ENCODE results near the gene BTBD8. TPM values are rescaled to one million over a fixed set of nuclear protein-coding genes. Genes with fewer than 3 reads are reported as not detected.

The BTBD8 gene
- total RNA-seq, 4 donors from 2014 or later: 1.3 to 5.0 (median 2.8) TPM

DNA sequence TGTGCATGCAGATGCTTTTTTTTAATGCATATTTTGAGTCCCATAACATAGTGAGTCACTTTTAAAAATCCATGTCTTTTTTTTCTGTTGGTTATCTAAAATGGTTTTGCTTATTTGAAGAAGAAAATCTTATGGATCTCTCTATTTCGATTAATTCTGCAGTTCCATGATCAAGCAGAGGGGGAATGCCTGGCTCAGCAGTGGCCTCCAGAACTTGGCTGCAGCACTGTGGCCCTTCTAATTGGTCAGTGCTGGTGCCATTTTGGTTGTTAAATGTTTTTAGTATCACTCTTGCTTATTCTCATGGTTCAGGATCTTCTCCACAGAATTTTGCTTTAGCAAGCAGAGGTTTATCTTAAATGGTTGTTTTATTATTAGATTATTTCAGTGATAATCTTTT lies 39.2 kb upstream of the BTBD8 start:
- WGBS, 2 donors: 86 to 100% methylated on average over 1 of the region's 1 CpG
- no peak for DNase-seq (ENCODE audit: low spot score in 2 of 2)
- TF ChIP-seq, protein P1, sequence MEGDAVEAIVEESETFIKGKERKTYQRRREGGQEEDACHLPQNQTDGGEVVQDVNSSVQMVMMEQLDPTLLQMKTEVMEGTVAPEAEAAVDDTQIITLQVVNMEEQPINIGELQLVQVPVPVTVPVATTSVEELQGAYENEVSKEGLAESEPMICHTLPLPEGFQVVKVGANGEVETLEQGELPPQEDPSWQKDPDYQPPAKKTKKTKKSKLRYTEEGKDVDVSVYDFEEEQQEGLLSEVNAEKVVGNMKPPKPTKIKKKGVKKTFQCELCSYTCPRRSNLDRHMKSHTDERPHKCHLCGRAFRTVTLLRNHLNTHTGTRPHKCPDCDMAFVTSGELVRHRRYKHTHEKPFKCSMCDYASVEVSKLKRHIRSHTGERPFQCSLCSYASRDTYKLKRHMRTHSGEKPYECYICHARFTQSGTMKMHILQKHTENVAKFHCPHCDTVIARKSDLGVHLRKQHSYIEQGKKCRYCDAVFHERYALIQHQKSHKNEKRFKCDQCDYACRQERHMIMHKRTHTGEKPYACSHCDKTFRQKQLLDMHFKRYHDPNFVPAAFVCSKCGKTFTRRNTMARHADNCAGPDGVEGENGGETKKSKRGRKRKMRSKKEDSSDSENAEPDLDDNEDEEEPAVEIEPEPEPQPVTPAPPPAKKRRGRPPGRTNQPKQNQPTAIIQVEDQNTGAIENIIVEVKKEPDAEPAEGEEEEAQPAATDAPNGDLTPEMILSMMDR (IDR thresholded peaks at IDR 0.05): no peak
- no peak overlapping the region for H3K4me3 ChIP-seq (ENCODE audit: low read depth, poor library complexity, severe bottlenecking)
- intact Hi-C loops (cut with DNase I; ENCODE audit: low total_unique reads): no loop called here

DNA sequence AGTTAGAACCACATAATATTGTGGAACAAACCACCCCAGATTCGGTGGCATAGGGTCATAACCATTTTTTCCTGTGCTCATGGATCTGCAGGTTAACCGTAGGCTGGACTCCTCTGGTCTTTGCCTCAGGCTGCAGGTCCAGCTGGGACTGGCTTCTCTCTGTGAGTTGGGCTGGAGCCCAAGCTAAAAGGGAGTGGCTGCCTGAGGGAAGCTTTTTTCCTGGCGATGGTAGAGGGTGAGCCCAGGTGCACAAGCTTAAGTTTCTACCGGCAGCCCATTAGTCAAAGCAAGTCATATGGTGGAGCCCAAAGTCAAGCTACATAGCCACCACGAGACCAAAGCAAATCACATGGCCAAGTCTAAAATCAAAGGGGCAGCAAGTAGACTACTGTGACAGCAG lies 36.5 kb upstream of the BTBD8 start:
- WGBS, 2 donors: 43 to 58% methylated on average over 5 of the region's 5 CpGs
- H3K4me3 ChIP-seq (ENCODE audit: low read depth, poor library complexity, severe bottlenecking): no peak overlapping the region
- intact Hi-C loops (cut with DNase I; ENCODE audit: low total_unique reads): no loop called here
- no peak for TF ChIP-seq POLR2A (IDR thresholded peaks at IDR 0.05)
- TF ChIP-seq, protein P1 (IDR thresholded peaks at IDR 0.05): no peak
- DNase-seq (ENCODE audit: low spot score in 2 of 2): no peak

DNA sequence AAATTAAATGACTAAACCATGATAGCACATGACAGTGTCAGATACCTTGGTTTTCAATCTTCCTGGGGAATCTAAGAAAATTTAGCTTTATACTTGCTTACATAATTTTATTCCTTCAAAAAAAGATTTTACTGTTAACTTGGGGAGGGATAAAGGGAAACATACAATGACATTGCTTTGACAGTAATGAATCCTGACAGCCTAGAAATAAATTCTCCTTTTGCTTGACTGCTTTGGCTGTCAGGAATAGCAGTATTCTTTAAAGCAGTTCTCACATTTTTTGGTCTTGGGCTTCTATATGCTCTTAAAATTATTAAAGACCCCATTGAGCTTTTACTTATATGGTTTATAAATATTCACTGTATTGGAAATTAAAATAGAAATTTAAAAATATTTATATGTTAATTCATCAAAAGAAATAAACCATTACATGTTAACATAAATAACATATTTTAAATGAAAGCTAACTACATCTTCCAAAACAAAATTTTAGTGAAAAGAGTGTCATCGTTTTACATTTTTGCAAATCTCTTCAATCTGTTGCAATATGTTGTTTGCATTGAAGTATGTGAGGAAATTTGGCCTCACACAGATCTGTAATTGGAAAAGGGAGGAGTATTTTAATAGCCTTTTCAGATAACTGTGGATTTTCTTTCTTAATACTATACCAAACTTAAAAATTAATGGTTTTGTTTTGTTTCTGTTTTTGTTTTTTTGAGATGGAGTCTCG lies 34.2 kb upstream of the BTBD8 start:
- WGBS, 2 donors: 83 to 84% methylated on average over 2 of the region's 2 CpGs
- intact Hi-C loops (cut with DNase I; ENCODE audit: low total_unique reads): no loop called here
- H3K4me3 ChIP-seq (ENCODE audit: low read depth, poor library complexity, severe bottlenecking): no peak overlapping the region
- no peak for TF ChIP-seq POLR2A (IDR thresholded peaks at IDR 0.05)
- TF ChIP-seq, protein P1 (IDR thresholded peaks at IDR 0.05): no peak
- no peak for DNase-seq (ENCODE audit: low spot score in 2 of 2)

DNA sequence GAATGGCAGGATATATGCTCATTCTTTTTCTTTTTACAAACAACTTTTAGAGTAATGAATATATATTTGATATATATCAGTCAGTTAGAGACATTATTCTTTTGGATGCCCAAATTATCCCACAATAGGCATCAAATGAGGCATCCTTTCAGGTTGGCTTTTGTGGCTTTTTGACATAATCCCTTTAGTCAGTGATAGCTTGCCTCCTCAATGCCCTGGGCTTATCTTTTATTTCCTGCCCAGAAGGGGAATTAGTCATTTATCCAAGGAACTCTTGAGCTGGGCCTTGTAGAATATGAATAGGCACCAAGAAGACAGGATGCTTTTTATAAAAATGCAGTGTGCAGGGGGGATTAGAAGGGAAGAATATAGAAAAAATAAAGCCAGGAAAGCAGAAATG lies 28.2 kb upstream of the BTBD8 start:
- no peak for TF ChIP-seq POLR2A (IDR thresholded peaks at IDR 0.05)
- TF ChIP-seq, protein P1 (IDR thresholded peaks at IDR 0.05): no peak
- DNase-seq (ENCODE audit: low spot score in 2 of 2): no peak
- intact Hi-C loops (cut with DNase I; ENCODE audit: low total_unique reads): no loop called here

DNA sequence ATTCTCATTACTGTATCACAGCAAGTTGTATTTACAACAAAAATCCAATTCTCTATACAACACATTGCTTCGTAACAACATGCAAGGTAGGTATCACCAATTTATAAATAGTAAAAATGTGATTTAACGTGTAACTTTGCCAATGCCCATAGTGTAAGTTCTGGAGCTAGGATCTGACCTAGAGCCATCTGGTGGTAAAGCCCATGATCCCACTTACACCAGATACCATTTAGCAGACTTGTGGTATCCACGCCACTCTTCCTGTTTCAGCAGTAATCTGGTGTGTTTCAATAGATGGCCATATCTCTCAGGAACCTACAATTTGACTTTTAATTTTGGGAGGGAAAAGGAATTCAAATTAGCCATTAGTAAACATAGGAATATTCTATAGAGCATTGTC lies 15.1 kb upstream of the BTBD8 start:
- H3K4me3 ChIP-seq (ENCODE audit: low read depth, poor library complexity, severe bottlenecking): no peak overlapping the region
- WGBS, 2 donors: 83 to 85% methylated on average over 3 of the region's 3 CpGs

More for the DNA sequence above, 28.2 kb upstream of the BTBD8 start:
- no peak overlapping the region for H3K4me3 ChIP-seq (ENCODE audit: low read depth, poor library complexity, severe bottlenecking)

More for the DNA sequence above, 15.1 kb upstream of the BTBD8 start:
- intact Hi-C loops (cut with DNase I; ENCODE audit: low total_unique reads): no loop called here
- no peak for DNase-seq (ENCODE audit: low spot score in 2 of 2)
- no peak for TF ChIP-seq POLR2A (IDR thresholded peaks at IDR 0.05)
- TF ChIP-seq, protein P1 (IDR thresholded peaks at IDR 0.05): no peak
